ENCODE data around the gene RFX5.

- TF ChIP-seq TAF1 (IDR thresholded peaks at IDR 0.05; ENCODE audit: borderline replicate concordance, low read depth, low read length) (no peak), POLR2A (IDR thresholded peaks at IDR 0.05; ENCODE audit: low read depth, low read length) (no peak), POLR2AphosphoS5 (IDR thresholded peaks at IDR 0.05; ENCODE audit: low read depth, low read length) (no peak)
Measured at GRCh38 chr1:151356696-151357095, 9.6 kb upstream of the RFX5 start.
